Lower lobe of right lung (tissue), 2 donors: ENCODE data around the gene ZNF664. TPM values are rescaled to one million over a fixed set of nuclear protein-coding genes. Genes with fewer than 3 reads are reported as not detected.

ENCODE experiments used
- ATAC-seq, 2 donors: fragments of 200-7000 bp; cut with Tn5 transposase; one replicate each; pipeline ENCODE4 v1.9.1; 2020 to 2022; ENCODE audit warnings: mild to moderate bottlenecking in 2 of 2, moderate library complexity in 2 of 2
- DNase-seq: peaks from one replicate; pipeline ENCODE4 v3.0.0-alpha.2; 2020
- H3K27ac ChIP-seq: fragments of 200-600 bp; one replicate; pipeline ENCODE4 v1.8.0; 2022
- H3K27me3 ChIP-seq: fragments of 200-600 bp; one replicate; pipeline ENCODE4 v1.8.0; 2022; ENCODE audit warnings: low read depth
- H3K36me3 ChIP-seq: fragments of 200-600 bp; one replicate; pipeline ENCODE4 v1.8.0; 2022; ENCODE audit warnings: mild to moderate bottlenecking
- H3K4me1 ChIP-seq: fragments of 200-600 bp; one replicate; pipeline ENCODE4 v1.8.0; 2022
- H3K4me3 ChIP-seq: fragments of 200-600 bp; one replicate; pipeline ENCODE4 v1.8.0; 2022; ENCODE audit warnings: mild to moderate bottlenecking
- H3K9me3 ChIP-seq: fragments of 200-600 bp; one replicate; pipeline ENCODE4 v1.8.0; 2022
- intact Hi-C: fragments of 100-400 bp; cut with DNase I; formaldehyde crosslinking; loops from one replicate; pipeline ENCODE4 v1.11.0; 2022
- total RNA-seq: library from RNA; stranded (reverse); fragmentation: NEBNext Ultra II Directional; extraction: Animal tissue kit (Norgen Biotek cat#: 25700); gene quantifications from one replicate; pipeline ENCODE4 v1.2.1, GENCODE V29; 2021
- TF ChIP-seq, protein P1 (sequence below): fragments of 200-600 bp; IDR thresholded peaks from one replicate; pipeline ENCODE4 v1.8.0; 2022; ENCODE audit warnings: antibody characterized with exemption, mild to moderate bottlenecking
- donor health status: DM: no; HTN: yes; CAD: no; lungs with severe emphysema.

The ZNF664 gene
- total RNA-seq, 1 donor from 2014 or later = 84.2 TPM

GRCh38 chr12:123996581-123996980 is 23.6 kb downstream of the ZNF664 start:
- H3K4me3 ChIP-seq = no peak overlapping the region
- ATAC-seq = no peak
- H3K27ac ChIP-seq = no peak overlapping the region
- no peak for DNase-seq
- peaks cover 57% of the 10 kb centered on the region for H3K36me3 ChIP-seq
- no peaks in the 10 kb centered on the region for H3K9me3 ChIP-seq
- H3K27me3 ChIP-seq = no peaks in the 10 kb centered on the region
- intact Hi-C loops = no loop called here
- TF ChIP-seq, protein P1, sequence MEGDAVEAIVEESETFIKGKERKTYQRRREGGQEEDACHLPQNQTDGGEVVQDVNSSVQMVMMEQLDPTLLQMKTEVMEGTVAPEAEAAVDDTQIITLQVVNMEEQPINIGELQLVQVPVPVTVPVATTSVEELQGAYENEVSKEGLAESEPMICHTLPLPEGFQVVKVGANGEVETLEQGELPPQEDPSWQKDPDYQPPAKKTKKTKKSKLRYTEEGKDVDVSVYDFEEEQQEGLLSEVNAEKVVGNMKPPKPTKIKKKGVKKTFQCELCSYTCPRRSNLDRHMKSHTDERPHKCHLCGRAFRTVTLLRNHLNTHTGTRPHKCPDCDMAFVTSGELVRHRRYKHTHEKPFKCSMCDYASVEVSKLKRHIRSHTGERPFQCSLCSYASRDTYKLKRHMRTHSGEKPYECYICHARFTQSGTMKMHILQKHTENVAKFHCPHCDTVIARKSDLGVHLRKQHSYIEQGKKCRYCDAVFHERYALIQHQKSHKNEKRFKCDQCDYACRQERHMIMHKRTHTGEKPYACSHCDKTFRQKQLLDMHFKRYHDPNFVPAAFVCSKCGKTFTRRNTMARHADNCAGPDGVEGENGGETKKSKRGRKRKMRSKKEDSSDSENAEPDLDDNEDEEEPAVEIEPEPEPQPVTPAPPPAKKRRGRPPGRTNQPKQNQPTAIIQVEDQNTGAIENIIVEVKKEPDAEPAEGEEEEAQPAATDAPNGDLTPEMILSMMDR = no peak
- H3K4me1 ChIP-seq = peaks cover 10% of the 10 kb centered on the region

DNA sequence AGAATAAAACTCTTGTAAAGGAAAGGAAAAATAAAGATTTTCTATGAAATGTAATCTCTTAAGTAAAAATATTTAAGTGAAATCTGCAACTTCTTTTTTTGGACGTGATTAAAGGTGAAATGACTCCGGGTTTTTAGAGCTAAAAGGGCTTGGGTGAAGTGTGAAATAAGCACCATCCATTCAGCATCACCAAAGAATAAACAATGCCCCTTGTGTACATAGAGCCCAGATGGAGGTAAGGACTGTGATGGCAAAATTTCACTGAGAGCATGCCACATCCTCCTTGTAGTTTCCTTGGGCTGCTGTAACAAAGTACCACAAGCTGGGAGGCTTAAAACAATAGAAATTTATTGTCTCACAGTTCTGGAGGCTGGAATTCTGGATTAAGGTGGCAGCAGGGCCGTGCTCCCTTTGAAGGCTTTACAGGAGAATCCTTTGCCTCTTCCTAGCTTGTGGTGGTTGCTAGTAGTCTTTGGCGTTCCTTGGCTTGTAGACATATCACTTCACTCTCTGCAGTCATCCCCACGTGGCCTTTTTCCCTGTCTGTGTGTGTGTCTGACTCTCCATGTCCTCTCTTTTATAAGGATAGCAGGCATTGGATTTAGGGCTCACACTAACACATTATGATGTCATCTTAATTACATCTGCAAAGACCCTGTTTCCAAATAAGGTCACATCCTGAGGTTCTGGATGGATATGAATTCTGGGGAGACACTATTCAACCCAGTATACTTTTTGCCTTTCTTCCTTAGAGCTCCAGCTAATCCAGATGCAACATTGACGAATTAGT is 24.2 kb downstream of the ZNF664 start:
- no peak for ATAC-seq
- H3K9me3 ChIP-seq = no peaks in the 10 kb centered on the region
- H3K27me3 ChIP-seq = no peaks in the 10 kb centered on the region
- no peak for DNase-seq
- intact Hi-C loops = no loop called here
- peaks cover 57% of the 10 kb centered on the region for H3K36me3 ChIP-seq
- H3K4me1 ChIP-seq = peaks cover 15% of the 10 kb centered on the region
- TF ChIP-seq, protein P1 = no peak
- no peak overlapping the region for H3K4me3 ChIP-seq
- no peak overlapping the region for H3K27ac ChIP-seq

DNA sequence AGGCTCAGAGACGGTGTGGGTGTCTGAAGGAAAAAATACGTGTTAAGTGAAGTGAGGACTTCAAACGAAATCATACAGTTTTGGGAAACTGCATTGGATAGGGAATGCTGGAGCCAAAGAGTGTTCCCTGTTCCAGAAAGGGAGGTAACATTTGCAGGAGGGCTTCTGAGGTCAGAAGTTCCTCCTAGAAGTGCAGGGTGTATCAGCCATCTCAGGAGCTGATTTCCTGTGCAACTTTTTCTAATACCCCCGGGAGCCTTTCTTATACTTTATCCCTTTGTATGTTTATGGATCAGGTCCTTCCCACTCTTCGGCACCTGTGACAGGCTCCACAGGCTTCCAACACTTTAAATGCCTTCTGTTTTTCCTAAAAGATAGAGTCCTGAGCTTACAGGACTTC is 24.9 kb downstream of the ZNF664 start:
- H3K9me3 ChIP-seq = no peaks in the 10 kb centered on the region
- TF ChIP-seq, protein P1 = no peak

GRCh38 chr12:123998344-123998990 is 25.5 kb downstream of the ZNF664 start:
- peak in 1 of 2 donors; percentile 64 for ATAC-seq
- Histone ChIP-seq H3K36me3 (peaks cover 53% of the 10 kb centered on the region), H3K27me3 (no peaks in the 10 kb centered on the region), H3K9me3 (no peaks in the 10 kb centered on the region), H3K27ac (no peak overlapping the region), H3K4me3 (no peak overlapping the region), H3K4me1 (peaks cover 25% of the 10 kb centered on the region)
- DNase-seq = no peak
- intact Hi-C loops = no loop called here
- TF ChIP-seq, protein P1 = no peak

More for the DNA sequence above, 24.9 kb downstream of the ZNF664 start:
- H3K4me3 ChIP-seq = no peak overlapping the region
- peaks cover 54% of the 10 kb centered on the region for H3K36me3 ChIP-seq
- H3K4me1 ChIP-seq = peaks cover 22% of the 10 kb centered on the region
- no peak overlapping the region for H3K27ac ChIP-seq
- intact Hi-C loops = no loop called here
- no peak for ATAC-seq
- no peak for DNase-seq
- no peaks in the 10 kb centered on the region for H3K27me3 ChIP-seq

DNA sequence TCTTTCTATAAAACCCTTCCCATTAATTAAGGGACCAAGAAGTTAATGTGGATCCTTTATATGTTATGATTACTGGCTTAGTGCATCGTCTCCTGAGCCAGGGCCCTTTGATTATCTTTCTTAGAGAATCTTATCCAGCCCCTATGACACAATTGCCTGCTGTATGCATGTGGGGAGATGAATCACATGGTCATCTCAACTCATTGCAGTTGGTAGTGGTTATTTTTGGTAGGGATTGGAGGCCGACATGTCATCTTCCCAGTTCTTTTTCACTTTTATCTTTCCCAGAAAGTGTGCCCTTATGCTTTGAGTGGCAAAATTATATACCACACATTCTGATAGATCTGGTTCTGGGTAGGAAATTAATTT is 26.0 kb downstream of the ZNF664 start:
- Histone ChIP-seq H3K4me1 (peaks cover 30% of the 10 kb centered on the region), H3K9me3 (no peaks in the 10 kb centered on the region), H3K4me3 (no peak overlapping the region), H3K27ac (no peak overlapping the region), H3K36me3 (peaks cover 56% of the 10 kb centered on the region), H3K27me3 (no peaks in the 10 kb centered on the region)
- ATAC-seq (no peak), DNase-seq (no peak)
- TF ChIP-seq, protein P1 = no peak
- intact Hi-C loops = no loop called here
